Activated CD4-positive, alpha-beta T cell treated with anti-CD3 and anti-CD28 coated beads for 4 hours (primary cell): Measurements from ENCODE around the gene RNF151.
"Not testable (repeated sequence)": the region's sequence is repeated elsewhere in the genome, so short reads cannot be mapped to it uniquely, and the experiment has no call there.

Source experiments
- DNase-seq, 2 donors: peaks; one replicate each; pipeline ENCODE4 v3.0.0-alpha.2; 2020

RNF151 gene

DNA sequence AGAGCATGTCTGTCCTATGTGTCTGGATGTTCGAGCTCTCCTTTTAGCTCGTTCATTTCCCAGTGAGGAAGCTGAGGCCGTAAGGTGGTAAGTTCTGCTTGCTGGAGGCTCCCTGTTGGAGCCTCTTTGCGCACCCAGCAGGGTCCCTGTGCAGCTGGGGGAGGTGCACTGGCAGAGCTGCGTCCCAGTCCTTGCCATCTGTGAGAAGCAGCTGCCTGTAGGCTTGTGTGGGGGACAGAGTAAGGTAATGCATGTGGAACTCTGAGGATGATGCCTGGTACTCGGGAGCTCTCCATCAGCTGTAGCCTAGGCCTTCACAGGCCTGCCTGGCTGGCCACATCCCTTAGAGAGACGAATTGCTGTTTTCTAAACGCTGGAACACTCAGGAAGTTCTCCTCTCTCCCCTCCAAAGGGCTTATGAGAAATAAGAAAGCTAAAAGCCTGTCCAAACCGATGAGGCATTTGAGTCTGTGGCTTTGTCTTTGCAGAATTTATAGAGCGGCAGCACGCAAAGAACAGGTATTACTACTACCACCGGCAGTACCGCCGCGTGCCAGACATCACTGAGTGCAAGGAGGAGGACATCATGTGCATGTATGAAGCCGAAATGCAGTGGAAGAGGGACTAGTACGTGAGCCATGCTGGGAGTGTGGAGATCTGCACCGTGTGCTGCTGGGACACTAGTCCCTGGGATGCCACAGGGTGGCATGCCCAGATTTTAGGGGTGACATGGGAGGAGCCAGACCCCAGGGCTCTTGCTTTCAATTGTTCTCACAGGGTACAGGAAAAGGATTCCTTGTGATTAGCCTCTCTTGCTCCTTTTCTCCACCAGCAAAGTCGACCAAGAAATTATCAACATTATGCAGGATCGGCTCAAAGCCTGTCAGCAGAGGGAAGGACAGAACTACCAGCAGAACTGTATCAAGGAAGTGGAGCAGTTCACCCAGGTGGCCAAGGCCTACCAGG is 5.7 kb upstream of the RNF151 start:
- peak in 1 of 2 donors; percentile 40 for DNase-seq

DNA sequence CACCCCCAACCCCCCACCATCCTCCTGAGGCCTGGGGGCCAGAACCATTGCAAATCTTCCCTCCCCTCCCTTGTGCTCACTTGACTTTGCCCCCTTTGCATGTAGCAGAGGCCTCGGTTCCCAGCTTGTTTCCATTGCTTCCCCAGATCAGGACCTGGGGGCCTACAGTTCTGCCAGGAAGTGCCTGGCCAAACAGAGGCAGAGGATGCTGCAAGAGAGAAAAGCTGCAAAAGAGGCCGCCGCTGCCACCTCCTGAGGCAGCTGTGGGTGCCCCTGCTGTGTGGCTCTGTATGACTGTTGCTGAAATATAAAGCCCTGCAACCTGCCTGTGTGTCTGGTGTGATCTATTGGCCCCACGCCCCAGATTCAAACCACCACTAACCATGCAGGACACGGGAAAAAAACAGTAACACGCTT is 5.0 kb upstream of the RNF151 start:
- DNase-seq: no peak

DNA sequence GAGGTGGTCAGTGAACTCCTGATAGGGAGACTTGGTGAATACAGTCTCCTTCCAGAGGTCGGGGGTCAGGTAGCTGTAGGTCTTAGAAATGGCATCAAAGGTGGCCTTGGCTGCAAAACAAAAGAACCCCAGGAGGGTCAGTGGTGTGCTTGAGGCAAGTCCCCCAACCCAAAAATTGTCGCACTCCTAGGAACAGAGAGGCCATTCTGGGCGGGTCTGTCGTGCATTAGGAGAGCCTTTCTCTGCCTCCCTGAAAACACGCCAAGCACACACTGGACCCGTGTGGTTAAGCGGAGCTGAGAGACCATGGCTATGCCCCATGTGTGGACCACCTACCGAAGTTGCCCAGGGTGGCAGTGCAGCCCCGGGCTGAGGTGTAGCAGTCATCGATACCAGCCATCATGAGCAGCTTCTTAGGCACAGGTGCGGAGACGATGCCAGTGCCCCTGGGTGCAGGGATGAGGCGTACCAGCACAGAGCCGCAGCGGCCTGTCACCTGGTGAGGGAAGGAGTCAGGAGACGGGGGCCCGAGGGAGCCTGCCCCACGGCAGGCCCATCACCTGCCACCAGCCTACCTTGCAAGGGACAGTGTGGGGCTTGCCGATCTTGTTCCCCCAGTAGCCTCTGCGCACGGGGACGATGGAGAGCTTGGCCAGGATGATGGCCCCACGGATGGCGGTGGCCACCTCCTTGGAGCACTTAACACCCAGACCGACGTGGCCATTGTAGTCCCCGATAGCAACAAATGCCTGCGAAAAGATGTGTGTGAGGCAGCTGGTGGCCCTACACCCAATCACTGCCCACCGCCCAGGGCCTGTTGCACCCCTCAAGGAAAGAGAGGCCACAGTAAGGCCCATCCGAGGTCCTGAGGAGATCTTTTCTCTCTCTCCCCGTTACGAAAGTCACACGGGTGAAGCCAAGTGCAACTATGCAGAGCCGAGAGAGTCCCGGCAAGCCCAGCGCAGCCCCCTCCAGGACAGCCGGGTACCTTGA is 4.2 kb upstream of the RNF151 start:
- not testable (repeated sequence) for DNase-seq

DNA sequence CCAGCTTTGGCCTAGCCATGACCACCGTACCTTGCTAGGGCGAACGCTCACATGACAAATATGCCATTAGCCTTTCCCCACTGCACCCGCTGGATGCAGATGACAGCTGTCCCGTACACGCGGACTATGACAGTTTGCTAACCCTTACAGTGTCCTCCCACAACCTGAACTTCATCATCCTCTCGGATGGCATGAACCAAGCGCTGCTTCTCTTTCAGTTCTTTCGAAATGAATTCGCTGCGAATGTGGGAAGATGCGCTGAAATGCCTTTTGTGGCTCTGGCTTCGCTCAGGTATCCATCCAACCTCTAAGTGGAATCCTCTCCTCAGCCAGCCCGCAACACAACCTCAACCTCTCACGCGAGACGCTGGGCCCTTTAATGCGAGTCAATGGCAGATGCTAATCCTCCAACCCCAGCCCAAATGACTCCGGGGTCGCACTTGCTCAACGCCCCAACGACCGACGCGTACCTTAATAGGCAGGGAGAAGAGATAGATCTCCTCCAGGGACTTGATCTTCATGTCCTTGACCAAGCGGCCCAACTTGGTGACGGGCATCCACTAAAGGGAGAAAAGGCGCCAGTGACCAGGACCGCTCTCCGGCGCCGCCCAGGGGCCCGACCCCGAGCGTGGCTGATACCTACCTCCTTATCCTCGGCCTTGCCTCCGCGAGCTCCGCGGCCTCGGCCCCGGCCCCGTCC is 2.7 kb upstream of the RNF151 start:
- peak; percentile 45 to 51 for DNase-seq

DNA sequence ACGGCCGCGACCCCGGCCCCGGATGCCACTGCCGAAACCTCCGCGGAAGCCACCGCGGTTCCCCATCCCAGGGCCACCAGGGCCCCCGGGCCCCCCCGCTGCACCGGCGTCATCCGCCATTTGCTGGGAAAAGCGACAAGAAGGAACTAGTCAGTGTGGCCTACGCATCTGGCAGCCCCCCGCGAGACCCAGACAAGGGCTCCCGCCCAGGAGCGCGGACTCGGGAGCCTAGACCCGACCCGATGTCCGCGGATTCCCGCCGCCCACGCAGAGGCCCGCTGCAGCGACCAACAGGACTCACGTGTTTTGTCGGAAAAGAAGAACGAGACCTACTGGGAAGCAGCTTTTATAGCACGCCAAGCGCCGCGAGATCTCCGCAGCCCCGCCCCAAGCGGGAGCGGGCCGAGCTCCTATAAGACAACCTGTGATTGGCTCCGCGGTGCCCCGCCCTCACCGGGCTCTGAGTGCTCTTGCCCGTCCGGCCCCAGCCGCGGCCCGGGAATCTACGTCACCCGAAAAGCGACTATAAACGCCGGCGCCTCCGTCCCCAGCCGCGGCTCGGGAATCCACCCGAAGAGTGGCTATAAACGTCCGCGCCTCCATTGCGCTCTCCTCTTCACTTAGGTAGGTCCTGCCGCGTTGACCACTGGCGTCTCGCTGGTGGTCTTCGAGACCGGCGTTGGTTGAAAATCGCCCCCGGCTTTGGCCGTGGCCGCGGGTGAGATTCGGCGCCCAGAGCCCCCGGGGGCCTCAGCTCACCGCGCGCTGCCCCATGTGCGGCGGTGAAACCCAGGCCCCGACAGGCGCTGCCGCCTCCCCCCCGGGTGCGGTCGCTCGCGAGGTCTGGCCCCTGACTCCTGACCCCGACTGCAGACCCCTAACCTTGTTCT is 1.9 kb upstream of the RNF151 start, which contains the start of gene RPS2:
Gene RPS2, minus strand, starts transcription at position 321 of the 890 bp plus-strand sequence. Its CDS starts 201 bp downstream, at position 120.
- DNase-seq: peak; percentile 98 to 99

DNA sequence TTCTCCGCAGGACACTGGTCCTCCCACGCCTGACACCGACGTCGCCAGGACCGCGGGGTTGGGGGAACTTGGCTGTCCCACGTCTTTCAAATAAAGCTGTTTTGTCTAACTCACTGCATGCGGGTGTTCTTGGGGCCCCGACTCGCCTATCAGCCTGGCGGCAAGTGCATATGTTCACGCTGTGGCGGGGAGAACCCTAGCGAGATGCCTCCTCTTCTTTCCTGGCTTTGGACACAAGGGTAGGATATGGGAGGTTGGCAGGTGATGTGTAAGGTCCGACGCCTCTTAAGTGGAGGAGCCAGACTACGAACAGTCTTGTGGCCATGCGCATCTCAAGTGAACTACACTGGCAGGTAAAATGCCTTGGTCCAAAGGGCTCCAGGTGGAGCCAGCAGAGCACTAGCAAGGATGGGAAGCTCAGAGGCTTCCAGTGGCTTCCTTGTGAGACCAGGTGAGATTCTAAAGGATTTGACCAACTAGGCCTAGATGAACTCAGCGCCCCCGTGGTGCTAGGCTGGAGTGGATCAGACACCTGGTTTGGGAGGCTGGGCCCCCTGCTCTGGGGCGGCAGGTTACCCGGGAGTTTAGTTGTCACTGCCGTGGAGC is 1.2 kb upstream of the RNF151 start:
- no peak for DNase-seq

DNA sequence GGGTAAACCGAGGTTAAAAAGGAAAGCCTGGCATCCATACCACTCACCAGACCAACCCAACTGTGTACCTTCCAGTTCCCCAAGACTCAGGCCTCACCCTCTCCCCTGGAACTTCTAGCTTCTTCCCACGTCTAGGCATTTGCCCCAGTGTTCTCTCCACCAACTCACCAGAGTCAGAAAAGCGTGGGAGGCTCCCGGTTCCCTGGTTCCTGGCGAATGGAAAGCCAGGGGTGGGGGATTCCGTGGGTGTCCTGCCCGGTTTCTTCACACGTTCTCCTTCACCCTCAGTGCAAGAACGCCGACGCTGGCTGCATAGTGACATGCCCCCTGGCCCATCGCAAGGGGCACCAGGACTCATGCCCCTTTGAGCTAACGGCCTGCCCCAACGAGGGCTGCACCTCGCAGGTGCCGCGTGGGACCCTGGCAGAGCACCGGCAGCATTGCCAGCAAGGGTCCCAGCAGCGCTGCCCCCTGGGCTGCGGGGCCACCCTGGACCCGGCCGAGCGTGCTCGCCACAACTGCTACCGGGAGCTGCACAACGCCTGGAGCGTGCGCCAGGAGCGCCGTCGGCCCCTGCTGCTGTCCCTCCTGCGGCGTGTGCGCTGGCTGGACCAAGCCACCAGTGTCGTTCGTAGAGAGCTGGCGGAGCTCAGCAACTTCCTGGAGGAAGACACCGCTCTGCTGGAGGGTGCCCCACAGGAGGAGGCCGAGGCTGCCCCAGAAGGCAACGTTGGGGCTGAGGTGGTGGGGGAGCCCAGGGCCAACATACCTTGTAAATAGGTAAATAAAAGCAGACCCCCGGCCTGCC is 1.7 kb downstream of the RNF151 start:
- no peak for DNase-seq

DNA sequence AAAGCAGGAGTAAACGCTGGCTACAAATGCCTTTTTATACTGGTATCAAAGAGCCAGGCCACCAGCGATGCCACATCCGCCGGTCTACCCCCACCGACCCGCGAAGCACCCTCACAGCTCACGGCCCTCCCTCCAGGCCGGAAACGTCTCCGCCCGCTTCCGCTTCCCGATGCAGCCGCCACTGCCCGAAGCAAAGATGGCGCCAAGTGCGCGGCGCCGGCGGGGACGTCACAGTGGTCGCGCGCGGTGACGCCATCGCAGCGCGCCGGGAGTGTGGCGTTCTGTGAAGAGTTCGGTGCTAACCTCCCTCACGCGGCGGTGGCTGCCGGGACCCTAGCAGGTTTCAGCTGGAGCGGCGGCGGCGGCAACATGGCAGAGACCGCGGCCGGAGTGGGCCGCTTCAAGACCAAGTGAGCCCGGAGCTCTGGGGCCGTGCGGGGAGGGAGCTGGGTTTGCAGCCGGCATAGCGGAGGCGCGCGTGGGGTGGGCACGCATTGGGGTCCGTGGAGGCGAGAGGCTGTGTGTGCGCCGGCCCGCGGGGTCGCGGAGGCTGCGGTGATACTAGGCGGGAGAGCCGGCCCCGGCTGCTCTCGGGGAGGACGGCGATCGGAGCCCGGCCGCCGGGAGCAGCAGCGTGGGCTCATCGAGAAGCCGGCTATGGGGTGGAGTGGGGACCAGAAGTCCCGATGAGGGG is 5.3 kb downstream of the RNF151 start, which contains the start of gene TBL3:
Gene TBL3, plus strand, starts transcription at position 258 of the 694 bp plus-strand sequence. Its CDS starts 112 bp downstream, at position 370.
- peak; percentile 92 to 94 for DNase-seq

DNA sequence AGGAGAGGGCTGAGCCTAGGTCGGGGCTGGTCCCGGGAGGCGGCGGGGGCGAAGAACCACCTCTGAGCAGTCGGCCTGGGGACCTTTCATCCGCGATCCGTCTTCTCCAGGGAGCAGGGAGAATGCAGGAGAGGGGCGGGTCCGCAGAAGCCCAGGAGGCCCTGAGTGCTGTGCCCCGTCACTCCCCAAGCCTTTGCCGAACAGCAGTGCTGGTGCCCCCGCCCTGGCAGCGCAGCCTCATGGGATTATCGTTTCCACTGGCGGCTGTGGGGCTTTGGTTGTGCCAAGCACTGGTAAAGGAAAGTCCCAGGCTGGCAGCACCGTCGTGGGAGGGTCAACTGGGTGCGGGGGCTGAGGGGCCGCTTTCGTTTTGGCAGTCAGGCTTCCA is 5.8 kb downstream of the RNF151 start:
- DNase-seq: no peak

DNA sequence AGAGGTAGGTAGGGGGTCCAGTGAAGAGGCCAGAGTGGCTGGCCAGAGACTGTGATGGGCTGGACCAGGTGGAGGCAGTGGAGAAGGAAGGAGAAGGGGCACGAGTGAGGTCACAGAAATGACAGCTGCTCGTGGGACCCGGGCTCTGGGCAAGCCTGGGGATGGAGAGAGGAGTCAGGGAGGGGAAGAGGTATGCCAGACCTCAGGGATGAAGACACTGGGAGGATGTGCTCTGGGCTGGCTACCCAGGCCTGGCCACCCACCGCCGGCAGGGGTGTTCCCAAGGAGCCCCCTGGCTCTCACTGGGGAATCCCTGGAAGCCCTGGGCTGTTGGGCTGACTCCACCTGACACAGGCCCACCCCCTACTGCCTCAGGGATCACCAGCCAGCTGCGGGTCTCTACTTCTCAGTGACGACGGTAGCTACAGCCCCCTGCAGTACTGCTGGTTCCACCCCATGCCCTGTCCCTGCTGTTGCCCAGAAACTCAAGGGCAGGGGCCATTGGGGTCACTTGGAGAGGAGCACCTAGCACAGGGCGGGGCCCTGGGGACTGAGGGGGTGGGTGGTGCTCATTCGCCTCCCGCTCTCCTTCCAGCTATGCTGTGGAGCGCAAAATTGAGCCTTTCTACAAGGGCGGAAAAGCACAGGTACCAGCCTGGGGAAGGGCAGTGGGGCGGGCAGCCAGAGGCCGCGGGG is 7.0 kb downstream of the RNF151 start:
- DNase-seq: no peak

DNA sequence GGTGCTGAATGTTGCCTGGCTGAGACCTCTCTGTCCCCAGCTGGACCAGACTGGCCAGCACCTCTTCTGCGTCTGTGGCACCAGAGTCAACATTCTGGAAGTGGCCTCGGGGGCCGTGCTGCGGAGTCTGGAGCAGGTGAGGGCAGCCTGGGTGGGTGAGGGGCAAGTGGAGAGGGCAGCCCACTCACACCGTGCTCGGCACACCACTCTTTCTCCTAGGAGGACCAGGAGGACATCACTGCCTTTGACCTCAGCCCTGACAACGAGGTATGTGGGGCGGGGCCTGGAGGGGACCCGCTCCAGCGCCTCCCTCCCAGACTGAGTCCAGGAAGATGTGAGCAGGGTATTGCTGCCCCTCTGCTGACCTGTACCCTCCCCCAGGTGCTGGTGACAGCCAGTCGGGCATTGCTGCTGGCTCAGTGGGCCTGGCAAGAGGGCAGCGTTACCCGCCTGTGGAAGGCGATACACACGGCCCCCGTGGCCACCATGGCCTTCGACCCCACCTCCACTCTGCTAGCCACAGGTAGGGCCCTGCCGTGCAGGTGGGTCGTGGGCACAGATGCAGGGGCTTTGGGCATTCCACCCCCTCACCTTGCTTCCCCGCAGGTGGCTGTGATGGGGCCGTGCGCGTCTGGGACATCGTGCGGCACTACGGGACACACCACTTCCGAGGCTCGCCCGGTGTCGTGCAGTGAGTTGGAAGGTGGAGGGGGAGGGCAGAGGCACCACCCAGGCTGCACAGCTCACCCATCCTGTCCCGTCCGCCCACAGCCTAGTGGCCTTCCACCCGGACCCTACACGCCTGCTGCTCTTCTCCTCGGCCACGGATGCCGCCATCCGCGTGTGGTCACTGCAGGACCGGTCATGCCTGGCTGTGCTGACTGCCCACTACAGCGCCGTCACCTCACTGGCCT is 7.8 kb downstream of the RNF151 start:
- no peak for DNase-seq

DNA sequence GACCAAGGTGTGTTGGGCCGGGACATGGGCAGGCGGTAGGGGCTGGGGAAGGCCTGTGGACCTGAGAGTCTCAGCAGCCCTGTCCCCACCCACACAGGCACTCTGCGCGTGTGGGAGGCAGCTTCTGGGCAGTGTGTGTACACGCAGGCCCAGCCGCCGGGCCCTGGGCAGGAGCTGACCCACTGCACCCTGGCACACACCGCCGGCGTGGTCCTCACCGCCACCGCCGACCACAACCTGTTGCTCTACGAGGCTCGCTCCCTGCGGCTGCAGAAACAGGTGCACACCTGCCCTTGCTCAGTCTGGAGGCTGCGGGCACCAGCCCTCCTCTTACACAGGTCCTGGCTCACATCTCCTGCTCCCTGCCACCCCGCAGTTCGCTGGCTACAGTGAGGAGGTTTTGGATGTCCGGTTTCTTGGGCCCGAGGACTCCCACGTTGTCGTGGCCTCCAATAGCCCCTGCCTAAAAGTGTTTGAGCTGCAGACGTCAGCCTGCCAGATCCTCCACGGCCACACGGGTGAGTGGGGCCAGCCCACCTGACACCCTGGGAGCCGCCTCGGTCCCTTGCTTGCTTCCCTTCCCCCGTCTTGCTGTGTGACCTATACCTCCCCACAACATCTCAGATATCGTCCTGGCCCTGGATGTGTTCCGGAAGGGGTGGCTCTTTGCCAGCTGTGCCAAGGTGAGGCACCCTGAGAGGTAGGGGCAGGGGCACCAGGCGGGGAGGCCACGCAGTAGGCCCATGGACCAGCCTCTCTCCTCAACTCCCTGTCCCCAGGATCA is 9.0 kb downstream of the RNF151 start:
- no peak for DNase-seq

DNA sequence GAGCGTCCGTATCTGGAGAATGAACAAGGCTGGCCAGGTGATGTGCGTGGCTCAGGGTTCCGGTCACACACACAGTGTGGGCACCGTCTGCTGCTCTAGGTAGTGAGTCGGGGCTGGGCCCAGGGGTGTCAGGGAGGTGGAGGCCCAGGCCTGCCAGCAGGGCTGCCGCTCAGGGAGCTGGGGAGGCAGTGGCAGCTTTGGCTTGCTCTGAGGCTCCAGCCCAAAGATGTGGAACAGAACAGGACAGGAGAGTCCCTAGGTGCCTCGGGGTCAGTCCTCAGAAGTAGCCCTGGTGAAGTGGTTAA is 9.5 kb downstream of the RNF151 start:
- no peak for DNase-seq

DNA sequence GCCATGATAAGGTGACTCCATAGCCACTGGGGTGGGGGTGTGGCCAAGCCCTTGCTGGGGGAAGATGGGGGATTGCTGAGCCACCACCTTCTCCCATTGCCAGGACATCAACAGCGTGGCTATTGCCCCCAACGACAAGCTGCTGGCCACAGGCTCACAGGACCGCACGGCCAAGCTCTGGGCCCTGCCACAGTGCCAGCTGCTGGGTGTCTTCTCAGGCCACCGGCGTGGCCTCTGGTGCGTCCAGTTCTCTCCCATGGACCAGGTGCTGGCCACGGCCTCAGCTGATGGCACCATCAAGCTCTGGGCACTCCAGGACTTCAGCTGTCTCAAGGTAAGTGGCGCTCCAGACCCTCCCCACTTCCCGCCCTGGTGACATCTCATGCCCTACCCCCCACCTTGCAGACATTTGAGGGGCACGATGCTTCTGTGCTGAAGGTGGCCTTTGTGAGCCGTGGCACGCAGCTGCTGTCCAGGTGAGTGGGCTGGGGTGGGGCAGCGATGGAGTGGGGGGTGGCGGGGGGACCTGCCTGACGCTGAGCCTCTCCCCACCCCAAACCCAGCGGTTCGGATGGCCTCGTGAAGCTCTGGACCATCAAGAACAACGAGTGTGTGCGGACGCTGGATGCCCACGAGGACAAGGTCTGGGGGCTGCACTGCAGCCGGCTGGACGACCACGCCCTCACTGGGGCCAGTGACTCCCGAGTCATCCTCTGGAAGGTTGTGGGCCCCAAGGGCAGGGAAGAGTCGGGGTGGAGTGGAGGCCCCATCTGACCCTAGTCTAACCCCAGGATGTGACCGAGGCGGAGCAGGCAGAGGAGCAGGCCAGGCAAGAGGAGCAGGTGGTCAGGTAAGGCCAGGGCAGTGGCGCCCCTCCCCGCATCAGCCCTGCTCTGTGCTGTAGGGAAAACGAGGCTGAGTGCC is 10.6 kb downstream of the RNF151 start:
- DNase-seq: no peak

DNA sequence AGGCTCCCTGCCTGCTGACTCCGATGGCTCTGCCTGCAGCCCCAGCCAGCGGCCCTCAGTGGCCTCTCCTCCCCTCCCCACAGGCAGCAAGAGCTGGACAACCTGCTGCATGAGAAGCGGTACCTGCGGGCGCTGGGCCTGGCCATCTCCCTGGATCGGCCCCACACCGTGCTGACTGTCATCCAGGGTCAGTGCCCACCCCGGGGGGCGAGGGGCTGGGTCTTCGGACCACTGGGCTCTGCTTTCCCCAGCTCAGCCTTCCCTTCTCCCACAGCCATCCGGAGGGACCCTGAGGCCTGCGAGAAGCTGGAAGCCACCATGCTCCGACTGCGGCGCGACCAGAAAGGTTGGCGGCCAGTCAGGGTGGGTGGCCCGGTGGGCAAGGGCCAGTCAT is 11.2 kb downstream of the RNF151 start:
- no peak for DNase-seq
